Measurements from ENCODE around the gene DGKG. TPM values are rescaled to one million over a fixed set of nuclear protein-coding genes. Genes with fewer than 3 reads are reported as not detected.

DGKG gene
- total and polyA plus RNA-seq, 10 of the 15 experiments (the other 5 are each of a cell fraction or from before 2014, with no cell fraction given), result 0.39 to 6.2 (median 4.7) TPM

- Histone ChIP-seq H3K27me3 (replicated peaks in 1 of 2; ENCODE audit: control insufficient read depth in 2 of 2, insufficient read depth in 2 of 2, low read length in 1 of 2) (peaks cover 0 to 2% of the 10 kb centered on the region in 2 experiments; a peak in 1 of 4 replicates), H3K9ac (ENCODE audit: control insufficient read depth, insufficient read depth, low read length) (no peak overlapping the region), H3K4me3 (no peak overlapping the region), H3K9me3 (replicated peaks; ENCODE audit: control insufficient read depth, insufficient read depth, low read length) (no peaks in the 10 kb centered on the region), H2AFZ (ENCODE audit: control insufficient read depth, low read depth, low read length) (no peak overlapping the region), H3K4me1 (ENCODE audit: control insufficient read depth, insufficient read depth, low read length) (no peaks in the 10 kb centered on the region), H3K36me3 (ENCODE audit: control insufficient read depth in 2 of 2, insufficient read depth in 2 of 2, low read length in 1 of 2) (no peaks in the 10 kb centered on the region), H3K27ac (ENCODE audit: control insufficient read depth, insufficient read depth) (no peak overlapping the region), H3K4me2 (ENCODE audit: control insufficient read depth, insufficient read depth) (no peak overlapping the region), H3K79me2 (ENCODE audit: control insufficient read depth, insufficient read depth, low read length) (no peaks in the 10 kb centered on the region), H4K20me1 (ENCODE audit: control insufficient read depth, insufficient read depth) (no peaks in the 10 kb centered on the region)
- ATAC-seq, result no peak
- no TSS peak for BruUV-seq (replicated peaks)
- intact Hi-C loops (cut with micrococcal nuclease; ENCODE audit: unreplicated experiment), result no loop called here
- ChIA-PET CTCF (interaction anchor here (0.7 to 1.8 kb wide), 3 partner anchors 91 to 179 kb away, joined by 3 to 6 read pairs (median 4); no protein-coding TSS in a partner anchor), SMC1A (ENCODE audit: uncharacterized antibody, unreplicated experiment) (interaction anchor here (1.0 to 1.6 kb wide), 3 partner anchors 9 to 63 kb away, joined by 3 to 5 read pairs (median 3); no protein-coding TSS in a partner anchor), RAD21 (ENCODE audit: unreplicated experiment) (no interaction called here), POLR2A (no interaction called here)
- FAIRE-seq, result no peak
- WGBS (ENCODE audit: insufficient coverage, insufficient replicate concordance, low lambda C conversion rate, missing lambda C conversion rate), result 25% methylated on average over 2 of the region's 2 CpGs
- DNase-seq (ENCODE audit: low read depth, low spot score), result no peak
- in situ Hi-C loops (cut with MboI), result no loop called here
- TF ChIP-seq NR2C1 (IDR thresholded peaks at IDR 0.05), result no peak
- no peak for TF ChIP-seq MXI1 (IDR thresholded peaks at IDR 0.05; ENCODE audit: low read depth, low read length)
- TF ChIP-seq RFX5 (IDR thresholded peaks at IDR 0.05; ENCODE audit: low read depth, low read length), result no peak
- no peak for TF ChIP-seq SIX5 (IDR thresholded peaks at IDR 0.05; ENCODE audit: low read depth, low read length, severe bottlenecking)
- TF ChIP-seq IRF5 (IDR thresholded peaks at IDR 0.05; ENCODE audit: borderline replicate concordance), result no peak
- TF ChIP-seq CTCF (IDR thresholded peaks at IDR 0.05 in 2 of 3, conservative IDR thresholded peaks at IDR 0.05 in 1 of 3; ENCODE audit: control insufficient read depth in 2 of 3, extremely low read depth in 1 of 3, insufficient read depth in 1 of 3, low read depth in 3 of 3, low read length in 3 of 3), result no peak
- TF ChIP-seq IKZF2 (IDR thresholded peaks at IDR 0.05), result no peak
These were observed 240.1 kb downstream of the DGKG start for GRCh38 chr3:186121968-186122367.
